Ramos (cell line): Measurements from ENCODE around the gene NOM1.

Experiments
- in situ Hi-C: fragments of 300-500 bp; cut with MboI; formaldehyde crosslinking; loops from one replicate; pipeline ENCODE4 v1.14.3; 2022; ENCODE audit warnings: low sequenced_read_pairs; ENCODE audit not compliant: unreplicated experiment

Gene NOM1

DNA sequence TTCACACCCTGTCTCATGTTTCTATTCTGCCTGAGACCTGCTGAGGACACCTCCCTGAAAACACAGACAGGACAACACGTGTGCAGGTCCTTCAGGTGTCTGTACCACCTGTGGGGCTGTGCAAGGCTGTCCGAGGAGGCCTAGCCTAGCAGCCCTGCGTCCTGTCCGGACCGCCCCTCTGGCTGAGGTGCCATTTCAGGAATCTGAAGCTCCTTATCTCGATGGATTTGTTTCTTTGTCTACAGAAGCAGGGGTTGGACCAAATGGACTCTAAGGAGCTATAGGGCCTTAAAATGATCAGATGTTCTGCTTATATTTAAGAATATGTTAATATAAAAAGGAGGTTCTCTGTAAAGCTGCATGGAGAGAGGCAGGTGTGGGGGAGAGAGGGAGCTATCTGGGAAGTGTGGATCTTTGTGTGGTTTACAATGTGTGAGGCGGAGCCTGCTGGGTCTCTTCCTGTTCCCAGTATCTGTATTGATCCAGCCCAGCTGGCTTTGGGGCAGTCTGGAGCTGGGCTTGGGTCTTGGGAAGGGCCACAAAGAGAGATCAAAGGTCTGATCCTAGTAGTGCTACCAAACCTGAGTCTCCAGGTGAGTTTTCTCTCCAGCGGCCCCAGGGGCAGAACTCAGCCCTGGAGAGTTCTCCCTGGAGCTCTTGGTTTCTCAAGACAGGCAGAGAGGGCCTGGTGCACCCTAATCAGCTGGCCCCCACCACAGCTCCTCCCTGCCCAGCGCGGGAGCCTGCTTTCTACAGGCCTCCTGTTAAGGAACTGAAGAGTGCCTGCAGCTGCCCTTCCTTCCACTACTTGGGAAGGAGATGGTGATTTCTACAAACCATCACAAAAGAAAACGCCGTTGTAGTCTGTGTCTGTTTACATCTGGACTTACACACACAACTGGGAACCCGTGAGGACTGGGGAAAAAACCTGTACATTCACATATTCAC, 64.4 kb downstream of the NOM1 start:
- in situ Hi-C loops: no loop called here

- in situ Hi-C loops: no loop called here
These were observed 65.4 kb downstream of the NOM1 start for GRCh38 chr7:157014635-157015555.

DNA sequence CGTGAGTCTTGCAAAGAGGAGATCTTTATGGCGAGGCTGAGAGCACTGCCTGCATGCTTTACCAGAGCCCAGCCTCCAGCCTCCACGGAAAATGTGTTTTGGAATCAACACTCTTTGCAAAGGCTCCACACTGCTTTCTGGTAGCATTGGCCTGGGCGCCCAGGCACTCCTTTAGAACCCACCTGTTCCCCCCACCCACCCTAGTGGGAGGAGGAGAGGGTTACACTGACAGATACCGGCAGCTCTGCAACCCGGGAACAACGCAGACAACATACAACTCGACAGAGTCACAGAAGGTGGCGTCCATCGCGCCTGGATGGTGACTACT, 66.5 kb downstream of the NOM1 start:
- in situ Hi-C loops: no loop called here

- in situ Hi-C loops: no loop called here
These were observed 67.0 kb downstream of the NOM1 start for GRCh38 chr7:157016352-157017041.

DNA sequence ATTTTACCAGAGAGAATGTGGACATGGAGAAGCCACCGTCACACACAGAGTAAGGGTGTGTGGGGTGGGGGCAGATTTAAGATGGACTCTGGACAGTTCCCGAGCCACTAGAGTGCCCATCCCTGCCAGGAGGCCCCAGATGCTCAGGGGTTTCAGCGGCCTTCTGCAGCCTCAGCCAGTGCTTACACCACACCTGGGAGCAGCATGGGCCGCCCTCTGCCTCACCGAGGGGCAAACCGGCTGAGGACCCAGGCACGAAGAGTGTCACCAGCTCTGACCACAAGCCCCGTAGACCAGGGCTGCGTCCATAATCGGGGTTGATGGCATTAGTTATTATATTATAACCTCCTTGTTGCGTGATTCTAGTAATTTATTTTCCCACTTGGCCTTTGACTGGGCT, 67.6 kb downstream of the NOM1 start:
- in situ Hi-C loops: no loop called here

- in situ Hi-C loops: no loop called here
These were observed 68.3 kb downstream of the NOM1 start for GRCh38 chr7:157017603-157018327.

DNA sequence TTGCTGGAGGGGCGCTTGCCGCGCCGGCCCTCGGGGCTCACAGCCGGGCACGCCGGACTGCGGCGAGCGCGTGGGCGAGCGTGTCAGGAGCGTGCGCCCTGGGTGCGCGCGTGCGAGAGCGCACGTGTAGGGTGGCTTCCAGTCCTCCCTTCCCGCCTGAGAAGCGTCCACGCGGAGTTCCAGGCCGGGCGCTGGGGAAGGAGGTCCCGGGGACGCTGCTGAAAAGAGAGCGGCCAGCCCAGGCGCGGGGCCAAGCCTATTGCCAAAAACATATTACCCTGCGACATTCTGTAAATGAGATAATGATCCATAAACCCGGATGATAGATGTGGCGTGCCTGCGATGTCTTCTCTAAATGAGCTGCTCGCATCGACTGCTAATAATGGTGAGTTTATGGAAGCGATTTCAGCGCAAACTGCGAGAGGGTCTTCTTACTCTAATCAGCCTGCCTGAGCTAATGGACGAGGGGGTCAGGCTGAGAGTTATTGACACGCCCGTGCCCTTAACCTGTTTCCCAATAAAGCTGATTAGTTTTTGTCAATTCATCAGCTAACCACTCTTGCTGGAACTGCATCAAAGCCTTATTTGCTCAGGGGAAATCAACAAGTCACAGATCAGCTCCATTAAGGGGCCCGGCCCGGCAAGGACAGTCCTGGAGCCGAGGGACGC, 69.0 kb downstream of the NOM1 start:
- in situ Hi-C loops: no loop called here

DNA sequence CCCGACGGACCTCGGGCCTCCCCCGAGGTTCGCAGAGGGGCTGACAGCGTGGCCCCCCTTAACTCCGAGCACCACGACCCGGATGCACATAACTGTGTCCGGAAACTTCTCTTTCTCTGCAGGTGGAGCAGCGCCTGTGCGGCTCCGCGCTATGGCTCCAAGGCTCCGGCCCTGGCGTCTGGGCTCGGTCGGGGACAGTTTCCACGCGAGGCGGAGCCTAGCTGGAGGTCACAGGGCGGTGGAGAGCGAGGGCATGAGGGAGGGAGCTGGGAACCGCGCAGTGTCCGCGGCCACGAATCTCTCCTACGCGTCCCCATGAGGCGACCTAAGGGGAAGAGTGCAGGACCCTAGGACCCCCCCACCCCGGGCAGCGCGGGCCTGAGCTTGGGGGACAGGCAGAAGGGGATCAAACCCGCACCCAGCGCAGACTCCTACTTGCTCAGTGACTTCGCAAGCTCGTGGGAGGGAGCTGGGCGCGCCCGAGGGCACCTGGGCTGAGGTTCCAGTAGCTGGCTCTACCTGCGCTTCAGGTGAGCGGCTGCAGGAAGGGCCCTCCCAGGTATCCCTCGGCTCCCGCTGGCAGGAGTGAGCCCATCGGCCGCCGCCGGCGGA, 69.6 kb downstream of the NOM1 start:
- in situ Hi-C loops: no loop called here

DNA sequence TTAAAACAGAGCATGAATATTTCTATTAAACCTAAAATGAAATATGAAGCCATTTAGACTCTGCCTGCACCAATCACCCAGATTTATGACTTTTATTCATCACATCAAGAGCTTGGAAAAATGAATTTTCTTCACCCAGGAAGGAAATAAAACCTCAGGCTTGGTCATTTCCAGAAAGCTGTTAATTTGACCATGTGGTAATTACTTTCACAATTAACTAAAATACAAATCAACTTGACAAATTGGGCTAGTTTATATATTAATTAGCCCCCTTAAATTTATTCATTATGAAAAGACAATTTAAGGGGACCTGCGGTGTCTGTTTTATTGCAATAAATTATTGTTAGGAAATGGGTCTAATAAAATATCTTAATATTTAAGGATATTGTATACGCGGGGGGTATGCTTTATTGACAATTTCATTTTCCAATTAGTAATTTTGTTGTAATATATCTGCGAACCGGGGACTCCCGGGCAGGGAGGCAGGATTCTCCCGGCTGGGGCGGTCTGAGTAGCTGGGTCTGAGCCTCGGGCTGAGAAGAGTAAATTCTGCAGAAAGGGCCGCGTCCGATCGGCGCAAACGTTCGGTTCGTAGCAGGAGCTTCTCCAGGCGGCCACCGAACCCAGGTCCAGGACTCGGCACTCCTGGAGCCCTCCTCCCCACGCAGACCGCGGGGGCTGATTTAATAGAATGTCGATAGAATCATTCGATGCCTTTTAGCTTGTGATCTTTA, 70.4 kb downstream of the NOM1 start:
- in situ Hi-C loops: no loop called here

- in situ Hi-C loops: no loop called here
These were observed 71.1 kb downstream of the NOM1 start for GRCh38 chr7:157020514-157021070.

- in situ Hi-C loops: no loop called here
These were observed 71.8 kb downstream of the NOM1 start for GRCh38 chr7:157021071-157021870.

GRCh38 chr7:157021871-157022680, 72.6 kb downstream of the NOM1 start:
- in situ Hi-C loops: no loop called here
